Astrocyte (in vitro differentiated cells and primary cell): ENCODE measurements around the gene WNT1.

Source experiments
- EZH2 ChIP-seq: IDR thresholded peaks from 2 replicates; pipeline ENCODE4 v1.6.1; 2012; ENCODE audit warnings: mild to moderate bottlenecking, low read length, inconsistent platforms; ENCODE audit not compliant: insufficient read depth
- TF ChIP-seq, protein P1 (sequence below): IDR thresholded peaks from 2 replicates; pipeline ENCODE4 v1.5.1; 2011; ENCODE audit warnings: low read depth, mild to moderate bottlenecking, inconsistent platforms, low read length, moderate library complexity; ENCODE audit not compliant: insufficient read depth

DNA sequence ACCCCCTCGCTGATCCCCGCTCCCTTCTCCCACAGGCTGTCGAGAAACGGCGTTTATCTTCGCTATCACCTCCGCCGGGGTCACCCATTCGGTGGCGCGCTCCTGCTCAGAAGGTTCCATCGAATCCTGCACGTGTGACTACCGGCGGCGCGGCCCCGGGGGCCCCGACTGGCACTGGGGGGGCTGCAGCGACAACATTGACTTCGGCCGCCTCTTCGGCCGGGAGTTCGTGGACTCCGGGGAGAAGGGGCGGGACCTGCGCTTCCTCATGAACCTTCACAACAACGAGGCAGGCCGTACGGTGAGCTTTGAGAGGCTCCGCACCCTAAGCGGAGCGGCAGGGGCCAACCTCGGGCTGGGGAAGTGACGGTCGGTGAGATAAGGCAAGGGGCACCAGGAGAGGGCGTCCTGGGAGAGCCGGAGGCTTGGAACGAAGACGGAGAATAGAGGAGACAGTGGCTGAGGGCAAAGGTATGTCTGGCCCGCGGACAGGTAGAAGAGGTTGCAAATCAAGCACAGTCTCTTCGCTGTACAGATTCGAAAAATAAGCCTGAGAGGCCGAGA is 2.3 kb downstream of the WNT1 start:
- TF ChIP-seq, protein P1, sequence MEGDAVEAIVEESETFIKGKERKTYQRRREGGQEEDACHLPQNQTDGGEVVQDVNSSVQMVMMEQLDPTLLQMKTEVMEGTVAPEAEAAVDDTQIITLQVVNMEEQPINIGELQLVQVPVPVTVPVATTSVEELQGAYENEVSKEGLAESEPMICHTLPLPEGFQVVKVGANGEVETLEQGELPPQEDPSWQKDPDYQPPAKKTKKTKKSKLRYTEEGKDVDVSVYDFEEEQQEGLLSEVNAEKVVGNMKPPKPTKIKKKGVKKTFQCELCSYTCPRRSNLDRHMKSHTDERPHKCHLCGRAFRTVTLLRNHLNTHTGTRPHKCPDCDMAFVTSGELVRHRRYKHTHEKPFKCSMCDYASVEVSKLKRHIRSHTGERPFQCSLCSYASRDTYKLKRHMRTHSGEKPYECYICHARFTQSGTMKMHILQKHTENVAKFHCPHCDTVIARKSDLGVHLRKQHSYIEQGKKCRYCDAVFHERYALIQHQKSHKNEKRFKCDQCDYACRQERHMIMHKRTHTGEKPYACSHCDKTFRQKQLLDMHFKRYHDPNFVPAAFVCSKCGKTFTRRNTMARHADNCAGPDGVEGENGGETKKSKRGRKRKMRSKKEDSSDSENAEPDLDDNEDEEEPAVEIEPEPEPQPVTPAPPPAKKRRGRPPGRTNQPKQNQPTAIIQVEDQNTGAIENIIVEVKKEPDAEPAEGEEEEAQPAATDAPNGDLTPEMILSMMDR, result no peak
- TF ChIP-seq EZH2, result peak; percentile 80
